HEK293 (cell line): Measurements from ENCODE around the gene PPFIBP1.

Experiments
- BCL11B ChIP-seq: fragments of 450-650 bp; formaldehyde crosslinking; IDR thresholded peaks from 2 replicates; pipeline ENCODE4 v1.5.1; 2016; ENCODE audit warnings: low read depth, missing biosample characterization, missing genetic modification characterization
- REPIN1 ChIP-seq: fragments of 450-650 bp; formaldehyde crosslinking; IDR thresholded peaks from 2 replicates; pipeline ENCODE4 v1.5.1; 2017; ENCODE audit warnings: missing biosample characterization, missing genetic modification characterization, low read depth
- TF ChIP-seq, protein P1 (sequence below): fragments of 450-650 bp; formaldehyde crosslinking; IDR thresholded peaks from 2 replicates; pipeline ENCODE4 v1.5.1; 2016; ENCODE audit warnings: missing biosample characterization, missing genetic modification characterization
- TF ChIP-seq, protein P2 (sequence below): fragments of 450-650 bp; formaldehyde crosslinking; IDR thresholded peaks from 2 replicates; pipeline ENCODE4 v1.5.1; 2016; ENCODE audit warnings: missing biosample characterization, missing genetic modification characterization

DNA sequence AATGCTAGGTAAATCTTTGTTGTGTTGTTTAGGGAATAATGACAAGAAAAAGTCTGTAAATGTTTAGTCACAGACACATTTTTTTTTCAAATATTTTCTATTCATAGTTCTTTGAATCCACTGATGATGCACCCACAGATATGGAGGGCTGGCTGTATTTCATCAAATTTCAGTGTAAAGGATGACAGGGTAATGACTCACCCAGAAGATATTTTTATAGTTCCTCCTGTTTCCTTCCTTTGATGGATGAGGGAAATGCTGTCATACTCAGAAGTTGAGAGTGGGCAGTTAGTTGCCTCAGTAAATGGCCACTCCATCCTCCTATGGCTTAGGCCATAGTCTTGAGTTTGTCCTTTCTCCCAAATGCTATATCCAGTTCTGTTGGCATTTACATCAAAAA, 95.3 kb downstream of the PPFIBP1 start:
- TF ChIP-seq BCL11B (tag by site-specific recombination) (no peak), REPIN1 (tag by site-specific recombination) (no peak)
- TF ChIP-seq, protein P1, sequence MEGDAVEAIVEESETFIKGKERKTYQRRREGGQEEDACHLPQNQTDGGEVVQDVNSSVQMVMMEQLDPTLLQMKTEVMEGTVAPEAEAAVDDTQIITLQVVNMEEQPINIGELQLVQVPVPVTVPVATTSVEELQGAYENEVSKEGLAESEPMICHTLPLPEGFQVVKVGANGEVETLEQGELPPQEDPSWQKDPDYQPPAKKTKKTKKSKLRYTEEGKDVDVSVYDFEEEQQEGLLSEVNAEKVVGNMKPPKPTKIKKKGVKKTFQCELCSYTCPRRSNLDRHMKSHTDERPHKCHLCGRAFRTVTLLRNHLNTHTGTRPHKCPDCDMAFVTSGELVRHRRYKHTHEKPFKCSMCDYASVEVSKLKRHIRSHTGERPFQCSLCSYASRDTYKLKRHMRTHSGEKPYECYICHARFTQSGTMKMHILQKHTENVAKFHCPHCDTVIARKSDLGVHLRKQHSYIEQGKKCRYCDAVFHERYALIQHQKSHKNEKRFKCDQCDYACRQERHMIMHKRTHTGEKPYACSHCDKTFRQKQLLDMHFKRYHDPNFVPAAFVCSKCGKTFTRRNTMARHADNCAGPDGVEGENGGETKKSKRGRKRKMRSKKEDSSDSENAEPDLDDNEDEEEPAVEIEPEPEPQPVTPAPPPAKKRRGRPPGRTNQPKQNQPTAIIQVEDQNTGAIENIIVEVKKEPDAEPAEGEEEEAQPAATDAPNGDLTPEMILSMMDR: no peak
- TF ChIP-seq, protein P2, sequence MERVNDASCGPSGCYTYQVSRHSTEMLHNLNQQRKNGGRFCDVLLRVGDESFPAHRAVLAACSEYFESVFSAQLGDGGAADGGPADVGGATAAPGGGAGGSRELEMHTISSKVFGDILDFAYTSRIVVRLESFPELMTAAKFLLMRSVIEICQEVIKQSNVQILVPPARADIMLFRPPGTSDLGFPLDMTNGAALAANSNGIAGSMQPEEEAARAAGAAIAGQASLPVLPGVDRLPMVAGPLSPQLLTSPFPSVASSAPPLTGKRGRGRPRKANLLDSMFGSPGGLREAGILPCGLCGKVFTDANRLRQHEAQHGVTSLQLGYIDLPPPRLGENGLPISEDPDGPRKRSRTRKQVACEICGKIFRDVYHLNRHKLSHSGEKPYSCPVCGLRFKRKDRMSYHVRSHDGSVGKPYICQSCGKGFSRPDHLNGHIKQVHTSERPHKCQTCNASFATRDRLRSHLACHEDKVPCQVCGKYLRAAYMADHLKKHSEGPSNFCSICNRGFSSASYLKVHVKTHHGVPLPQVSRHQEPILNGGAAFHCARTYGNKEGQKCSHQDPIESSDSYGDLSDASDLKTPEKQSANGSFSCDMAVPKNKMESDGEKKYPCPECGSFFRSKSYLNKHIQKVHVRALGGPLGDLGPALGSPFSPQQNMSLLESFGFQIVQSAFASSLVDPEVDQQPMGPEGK (tag by site-specific recombination): no peak
